ENCODE data around the gene FAM168A.

FAM168A gene

DNA sequence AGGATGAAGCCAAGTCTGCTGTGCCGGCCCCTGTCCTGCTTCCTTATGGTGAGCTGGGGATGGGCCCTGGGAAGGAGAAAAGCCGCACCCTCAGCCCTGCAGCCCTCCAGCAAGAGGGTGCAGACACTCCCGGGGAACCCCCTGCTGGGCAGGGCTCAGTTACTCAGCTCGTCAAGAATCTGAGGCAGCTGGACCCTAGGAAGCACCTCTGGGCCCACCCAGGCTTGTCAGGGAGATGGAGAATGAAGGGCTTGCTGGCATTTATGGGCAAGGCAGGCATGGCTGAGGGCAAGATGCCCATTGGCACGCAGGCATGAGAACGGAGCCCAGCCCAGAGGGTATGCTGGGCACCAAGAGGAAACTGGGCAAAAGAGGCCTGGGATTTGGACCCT is 208.8 kb downstream of the FAM168A start:
- Histone ChIP-seq H3K9me3 (ENCODE audit: control insufficient read depth, low read length) (no peaks in the 10 kb centered on the region), H3K4me3 (ENCODE audit: insufficient read depth, low read depth, low read length, poor library complexity, severe bottlenecking) (no peak overlapping the region), H3K36me3 (ENCODE audit: control insufficient read depth, insufficient read depth, low read length) (peaks cover 9% of the 10 kb centered on the region), H3K27me3 (replicated peaks; ENCODE audit: control insufficient read depth, insufficient read depth, low read length, poor library complexity, severe bottlenecking) (no peaks in the 10 kb centered on the region), H3K4me1 (ENCODE audit: control insufficient read depth, insufficient read depth, low read length, poor library complexity, severe bottlenecking) (peaks cover 27% of the 10 kb centered on the region), H3K27ac (ENCODE audit: insufficient read depth, low read length, poor library complexity, severe bottlenecking) (no peak overlapping the region)
- DNase-seq = no peak

- Histone ChIP-seq H3K4me3 (ENCODE audit: insufficient read depth, low read depth, low read length, poor library complexity, severe bottlenecking) (no peak overlapping the region), H3K36me3 (ENCODE audit: control insufficient read depth, insufficient read depth, low read length) (peaks cover 5% of the 10 kb centered on the region), H3K27ac (ENCODE audit: insufficient read depth, low read length, poor library complexity, severe bottlenecking) (no peak overlapping the region), H3K27me3 (replicated peaks; ENCODE audit: control insufficient read depth, insufficient read depth, low read length, poor library complexity, severe bottlenecking) (no peaks in the 10 kb centered on the region), H3K4me1 (ENCODE audit: control insufficient read depth, insufficient read depth, low read length, poor library complexity, severe bottlenecking) (peaks cover 33% of the 10 kb centered on the region), H3K9me3 (ENCODE audit: control insufficient read depth, low read length) (no peaks in the 10 kb centered on the region)
- no peak for DNase-seq
Measured at GRCh38 chr11:73388265-73389133, 209.4 kb downstream of the FAM168A start.

- no peaks in the 10 kb centered on the region for H3K9me3 ChIP-seq (ENCODE audit: control insufficient read depth, low read length)
- peaks cover 40% of the 10 kb centered on the region for H3K4me1 ChIP-seq (ENCODE audit: control insufficient read depth, insufficient read depth, low read length, poor library complexity, severe bottlenecking)
- DNase-seq = no peak
- H3K27ac ChIP-seq (ENCODE audit: insufficient read depth, low read length, poor library complexity, severe bottlenecking) = no peak overlapping the region
- no peak overlapping the region for H3K4me3 ChIP-seq (ENCODE audit: insufficient read depth, low read depth, low read length, poor library complexity, severe bottlenecking)
- H3K27me3 ChIP-seq (replicated peaks; ENCODE audit: control insufficient read depth, insufficient read depth, low read length, poor library complexity, severe bottlenecking) = no peaks in the 10 kb centered on the region
- H3K36me3 ChIP-seq (ENCODE audit: control insufficient read depth, insufficient read depth, low read length) = peaks cover 5% of the 10 kb centered on the region
Measured at GRCh38 chr11:73387594-73388264, 210.2 kb downstream of the FAM168A start.

DNA sequence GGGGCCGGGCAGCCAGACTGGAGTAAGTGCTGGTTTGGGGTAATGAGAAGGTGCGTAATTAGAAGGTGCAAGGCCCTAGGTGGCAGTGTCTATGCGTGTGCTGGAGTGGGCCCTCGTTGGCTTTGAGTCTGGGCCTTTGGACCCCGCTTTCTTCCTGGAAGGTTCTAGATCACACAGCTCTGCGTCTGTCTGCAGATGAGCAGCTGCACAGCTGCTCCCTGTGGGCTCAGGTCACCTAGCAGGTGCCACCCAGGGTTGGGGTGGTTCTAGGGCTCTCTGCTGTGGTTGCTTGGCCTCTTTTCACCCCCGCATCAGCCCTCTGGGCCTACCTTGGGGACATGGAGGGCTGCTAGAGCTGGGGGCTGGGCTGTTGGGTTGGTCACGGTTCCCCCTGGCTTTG is 211.4 kb downstream of the FAM168A start:
- Histone ChIP-seq H3K27ac (ENCODE audit: insufficient read depth, low read length, poor library complexity, severe bottlenecking) (no peak overlapping the region), H3K4me1 (ENCODE audit: control insufficient read depth, insufficient read depth, low read length, poor library complexity, severe bottlenecking) (peaks cover 50% of the 10 kb centered on the region), H3K4me3 (ENCODE audit: insufficient read depth, low read depth, low read length, poor library complexity, severe bottlenecking) (no peak overlapping the region), H3K27me3 (replicated peaks; ENCODE audit: control insufficient read depth, insufficient read depth, low read length, poor library complexity, severe bottlenecking) (no peaks in the 10 kb centered on the region), H3K36me3 (ENCODE audit: control insufficient read depth, insufficient read depth, low read length) (no peaks in the 10 kb centered on the region), H3K9me3 (ENCODE audit: control insufficient read depth, low read length) (no peaks in the 10 kb centered on the region)
- DNase-seq = no peak

DNA sequence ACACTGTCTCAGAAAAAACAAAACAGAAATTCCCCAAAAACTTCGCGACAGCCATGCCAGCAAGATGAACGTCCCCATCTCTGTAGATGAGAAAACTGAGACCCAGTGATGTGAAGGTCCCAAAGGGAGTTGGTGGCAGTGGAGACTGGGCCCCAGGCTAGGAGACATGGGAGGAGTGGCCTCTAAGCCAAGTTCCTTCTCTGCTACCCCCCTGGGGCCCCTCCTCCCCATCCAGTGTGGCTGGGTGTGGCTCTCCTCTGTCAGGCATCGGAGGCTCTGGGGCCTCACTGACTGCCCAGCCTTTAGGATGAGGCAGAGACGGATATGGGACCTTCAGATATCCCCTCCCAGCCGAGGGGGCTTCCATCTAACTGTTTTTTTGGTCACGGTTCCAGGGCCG is 211.9 kb downstream of the FAM168A start:
- H3K27ac ChIP-seq (ENCODE audit: insufficient read depth, low read length, poor library complexity, severe bottlenecking) = no peak overlapping the region
- H3K4me3 ChIP-seq (ENCODE audit: insufficient read depth, low read depth, low read length, poor library complexity, severe bottlenecking) = no peak overlapping the region
- no peaks in the 10 kb centered on the region for H3K9me3 ChIP-seq (ENCODE audit: control insufficient read depth, low read length)
- H3K27me3 ChIP-seq (replicated peaks; ENCODE audit: control insufficient read depth, insufficient read depth, low read length, poor library complexity, severe bottlenecking) = no peaks in the 10 kb centered on the region
- peaks cover 50% of the 10 kb centered on the region for H3K4me1 ChIP-seq (ENCODE audit: control insufficient read depth, insufficient read depth, low read length, poor library complexity, severe bottlenecking)
- DNase-seq = no peak
- H3K36me3 ChIP-seq (ENCODE audit: control insufficient read depth, insufficient read depth, low read length) = no peaks in the 10 kb centered on the region

DNA sequence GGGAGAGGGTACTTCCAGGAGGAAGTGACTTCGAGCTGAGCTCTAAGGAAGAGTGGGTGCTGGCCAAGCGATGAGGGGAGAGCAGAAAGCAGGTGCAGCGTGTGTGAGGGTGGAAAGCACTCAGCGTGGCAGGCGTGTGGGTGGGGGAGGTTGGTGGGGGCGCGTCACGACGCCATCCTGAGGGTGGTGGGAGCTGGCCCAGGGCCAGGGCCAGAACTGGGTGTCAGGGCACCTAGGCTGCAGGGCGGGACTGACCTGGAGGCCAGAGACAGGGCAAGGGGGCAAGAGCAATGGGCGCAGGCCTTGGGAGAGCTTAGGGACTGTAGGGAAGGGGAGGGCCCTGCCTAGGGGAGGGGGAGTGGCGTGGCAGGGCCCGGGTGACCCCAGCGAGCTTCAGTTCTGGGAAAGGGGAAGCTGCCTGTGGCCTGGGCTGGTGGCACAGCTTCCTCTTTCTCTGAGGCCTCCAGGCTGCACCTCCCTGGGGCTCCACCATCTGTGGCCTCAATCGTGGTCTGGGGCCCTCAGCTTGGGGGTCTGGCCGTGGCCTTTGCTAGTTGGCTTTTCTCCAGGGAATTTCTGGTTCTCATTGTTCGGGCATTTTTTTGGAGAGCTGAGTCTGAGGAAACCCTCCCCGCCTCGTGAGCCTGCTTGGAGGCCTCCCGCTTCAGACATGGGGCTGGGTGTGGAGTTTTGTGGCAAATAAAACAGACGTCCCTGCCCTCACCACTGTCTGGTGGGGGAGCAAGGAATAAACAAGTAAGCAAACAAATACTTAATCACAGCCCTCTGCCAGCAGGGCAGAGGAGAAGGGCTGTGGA is 212.8 kb downstream of the FAM168A start:
- no peaks in the 10 kb centered on the region for H3K36me3 ChIP-seq (ENCODE audit: control insufficient read depth, insufficient read depth, low read length)
- no peaks in the 10 kb centered on the region for H3K27me3 ChIP-seq (replicated peaks; ENCODE audit: control insufficient read depth, insufficient read depth, low read length, poor library complexity, severe bottlenecking)
- no peak overlapping the region for H3K27ac ChIP-seq (ENCODE audit: insufficient read depth, low read length, poor library complexity, severe bottlenecking)
- H3K4me3 ChIP-seq (ENCODE audit: insufficient read depth, low read depth, low read length, poor library complexity, severe bottlenecking) = no peak overlapping the region
- DNase-seq = no peak
- no peaks in the 10 kb centered on the region for H3K9me3 ChIP-seq (ENCODE audit: control insufficient read depth, low read length)
- peaks cover 50% of the 10 kb centered on the region for H3K4me1 ChIP-seq (ENCODE audit: control insufficient read depth, insufficient read depth, low read length, poor library complexity, severe bottlenecking)

DNA sequence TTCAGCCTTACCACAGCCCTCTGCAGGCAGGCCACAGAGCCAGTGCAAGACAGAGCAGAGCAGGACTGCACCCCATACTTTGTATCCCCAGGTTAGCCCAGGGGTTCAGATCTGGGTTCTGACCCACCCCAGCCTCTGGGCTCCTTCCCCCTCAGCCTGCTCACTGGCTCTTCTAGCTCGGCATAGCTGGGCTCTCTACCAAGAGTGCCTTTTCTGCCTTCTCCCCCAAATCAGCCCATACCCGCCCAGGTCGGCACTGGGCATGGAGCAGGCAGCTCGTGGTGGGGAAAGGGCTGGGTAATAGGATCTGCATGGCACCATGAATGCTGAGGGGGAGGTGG is 213.4 kb downstream of the FAM168A start:
- no peaks in the 10 kb centered on the region for H3K36me3 ChIP-seq (ENCODE audit: control insufficient read depth, insufficient read depth, low read length)
- H3K4me1 ChIP-seq (ENCODE audit: control insufficient read depth, insufficient read depth, low read length, poor library complexity, severe bottlenecking) = peaks cover 50% of the 10 kb centered on the region
- H3K9me3 ChIP-seq (ENCODE audit: control insufficient read depth, low read length) = no peaks in the 10 kb centered on the region
- H3K4me3 ChIP-seq (ENCODE audit: insufficient read depth, low read depth, low read length, poor library complexity, severe bottlenecking) = no peak overlapping the region
- no peak overlapping the region for H3K27ac ChIP-seq (ENCODE audit: insufficient read depth, low read length, poor library complexity, severe bottlenecking)
- no peak for DNase-seq
- no peaks in the 10 kb centered on the region for H3K27me3 ChIP-seq (replicated peaks; ENCODE audit: control insufficient read depth, insufficient read depth, low read length, poor library complexity, severe bottlenecking)

DNA sequence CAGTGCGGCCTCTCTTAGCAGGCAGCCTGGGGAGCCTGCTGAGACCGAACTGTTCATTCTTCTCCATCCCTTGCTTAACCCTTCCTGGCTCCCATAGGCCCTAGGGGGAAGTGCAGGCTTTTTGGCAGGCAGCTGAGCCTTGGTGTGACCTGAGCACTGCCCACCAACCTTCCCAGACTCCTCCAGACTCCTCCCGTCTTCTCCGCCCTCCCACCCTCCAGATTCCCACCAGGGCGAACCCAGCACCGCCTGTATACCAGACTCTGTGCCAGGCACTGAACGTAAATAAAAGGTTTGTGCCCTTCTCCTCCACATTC is 213.8 kb downstream of the FAM168A start:
- H3K4me1 ChIP-seq (ENCODE audit: control insufficient read depth, insufficient read depth, low read length, poor library complexity, severe bottlenecking) = peaks cover 50% of the 10 kb centered on the region
- no peak overlapping the region for H3K4me3 ChIP-seq (ENCODE audit: insufficient read depth, low read depth, low read length, poor library complexity, severe bottlenecking)
- H3K9me3 ChIP-seq (ENCODE audit: control insufficient read depth, low read length) = no peaks in the 10 kb centered on the region
- H3K36me3 ChIP-seq (ENCODE audit: control insufficient read depth, insufficient read depth, low read length) = no peaks in the 10 kb centered on the region
- H3K27ac ChIP-seq (ENCODE audit: insufficient read depth, low read length, poor library complexity, severe bottlenecking) = no peak overlapping the region
- DNase-seq = no peak
- no peaks in the 10 kb centered on the region for H3K27me3 ChIP-seq (replicated peaks; ENCODE audit: control insufficient read depth, insufficient read depth, low read length, poor library complexity, severe bottlenecking)

DNA sequence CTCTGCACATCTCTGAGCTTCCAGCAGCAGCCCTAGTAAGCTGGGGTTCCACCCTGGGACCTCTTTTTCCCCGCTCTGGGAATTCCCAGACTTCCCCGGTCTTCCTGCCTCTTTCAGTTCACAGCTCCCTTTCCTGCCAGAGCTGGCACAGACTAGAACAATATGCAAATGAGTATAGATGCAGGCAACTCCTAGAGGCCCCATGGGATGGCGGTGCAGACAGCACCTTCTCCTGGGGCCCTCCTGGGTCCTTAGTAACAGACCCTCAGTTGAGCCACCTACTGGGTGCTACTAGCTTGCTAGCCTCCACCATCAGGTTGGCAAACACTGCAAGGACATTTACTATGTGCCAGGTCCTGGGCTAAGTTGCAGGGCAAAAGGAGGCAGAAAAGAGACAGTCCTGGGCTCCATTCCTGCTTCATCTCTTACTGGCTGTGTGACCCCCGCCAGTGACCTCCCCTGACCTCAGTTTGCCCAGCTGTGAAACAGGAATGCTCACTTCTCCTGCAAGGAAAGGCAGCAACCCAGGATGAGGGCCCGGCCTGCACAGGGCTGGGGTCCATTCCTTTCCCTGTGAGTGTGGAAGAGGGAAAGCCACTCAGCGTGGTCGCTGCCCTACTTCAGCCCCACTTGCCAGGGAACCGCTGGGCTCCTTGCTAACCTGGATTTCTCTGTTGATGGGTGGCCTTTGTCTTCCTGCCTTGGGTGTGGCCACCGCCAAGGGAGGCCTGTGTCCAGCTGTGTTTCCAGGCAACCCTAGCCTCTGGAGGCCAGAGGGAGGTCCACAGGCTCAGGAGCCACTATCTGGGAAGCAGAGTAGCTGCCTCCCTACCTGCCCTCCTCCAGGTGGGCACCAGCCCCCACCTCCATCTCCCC is 214.4 kb downstream of the FAM168A start:
- H3K4me1 ChIP-seq (ENCODE audit: control insufficient read depth, insufficient read depth, low read length, poor library complexity, severe bottlenecking) = peaks cover 50% of the 10 kb centered on the region
- H3K4me3 ChIP-seq (ENCODE audit: insufficient read depth, low read depth, low read length, poor library complexity, severe bottlenecking) = no peak overlapping the region
- no peaks in the 10 kb centered on the region for H3K9me3 ChIP-seq (ENCODE audit: control insufficient read depth, low read length)
- H3K27ac ChIP-seq (ENCODE audit: insufficient read depth, low read length, poor library complexity, severe bottlenecking) = no peak overlapping the region
- no peaks in the 10 kb centered on the region for H3K27me3 ChIP-seq (replicated peaks; ENCODE audit: control insufficient read depth, insufficient read depth, low read length, poor library complexity, severe bottlenecking)
- no peak for DNase-seq
- H3K36me3 ChIP-seq (ENCODE audit: control insufficient read depth, insufficient read depth, low read length) = no peaks in the 10 kb centered on the region
